Upper lobe of left lung (tissue), 6 donors: ENCODE measurements around the gene SPINK4. TPM values are rescaled to one million over a fixed set of nuclear protein-coding genes. Genes with fewer than 3 reads are reported as not detected.
A peak's percentile ranks its signal among the peaks of the same experiment; 100 is the strongest.

Experiments used
- ATAC-seq, 2 donors: fragments of 200-7000 bp; cut with Tn5 transposase; one replicate each; pipeline ENCODE4 v1.9.1; 2022; ENCODE audit warnings: mild to moderate bottlenecking in 2 of 2, moderate library complexity in 2 of 2; ENCODE audit not compliant: low FRiP score in 2 of 2
- DNase-seq, 2 donors: peaks; one replicate each; pipeline ENCODE4 v3.0.0-alpha.2; 2019 to 2020
- H3K27ac ChIP-seq, 4 donors: fragments of 200-600 bp; sonication (generic); one replicate each; pipeline ENCODE4 v1.5.1; 2016 to 2019
- H3K27me3 ChIP-seq, 4 donors: fragments of 200-600 bp; sonication (generic); one replicate each; pipeline ENCODE4 v1.5.1; 2017 to 2019
- H3K36me3 ChIP-seq, 4 donors: fragments of 200-600 bp; sonication (generic); one replicate each; pipeline ENCODE4 v1.5.1; 2016 to 2019
- H3K4me1 ChIP-seq, 4 donors: fragments of 200-600 bp; sonication (generic); one replicate each; pipeline ENCODE4 v1.5.1; 2018 to 2019
- H3K4me3 ChIP-seq, 4 donors: fragments of 200-600 bp; sonication (generic); one replicate each; pipeline ENCODE4 v1.5.1; 2017 to 2019; ENCODE audit warnings: mild to moderate bottlenecking in 2 of 4, moderate library complexity in 1 of 4
- H3K9me3 ChIP-seq, 4 donors: fragments of 200-600 bp; sonication (generic); one replicate each; pipeline ENCODE4 v1.5.1; 2018 to 2019
- CTCF ChIP-seq, 6 experiments: fragments of 450-650 bp in 4 of 6; fragments of 200-600 bp in 2 of 6; sonication (generic) in 2 of 6; IDR thresholded peaks; one replicate each; pipeline ENCODE4 v1.5.1; 2016 to 2019; ENCODE audit warnings: antibody characterized with exemption in 6 of 6
- EP300 ChIP-seq, 4 donors: sonication (generic); formaldehyde crosslinking; IDR thresholded peaks; one replicate each; pipeline ENCODE4 v1.5.1; 2017; ENCODE audit warnings: antibody characterized with exemption in 4 of 4, control low read depth in 2 of 4
- POLR2A ChIP-seq, 4 donors: fragments of 450-650 bp; IDR thresholded peaks; one replicate each; pipeline ENCODE4 v1.5.1; 2016 to 2017; ENCODE audit warnings: antibody characterized with exemption in 4 of 4, mild to moderate bottlenecking in 2 of 4
- POLR2AphosphoS5 ChIP-seq, 2 donors: sonication (generic); formaldehyde crosslinking; IDR thresholded peaks; one replicate each; pipeline ENCODE4 v1.5.1; 2017; ENCODE audit warnings: antibody characterized with exemption in 2 of 2
- WGBS, 2 donors: methylation state at CpG; one replicate each; pipeline ENCODE4 v1.1.5; 2017 to 2018; 5-methylcytosine and 5-hydroxymethylcytosine counted together
- total RNA-seq, 6 donors: library from RNA; depleted of rRNA in 4 of 6; stranded (reverse); fragments of >200 nt in 4 of 6; gene quantifications; one replicate each; pipeline versions ENCODE4 v1.1.0 to v1.2.1, GENCODE V29; 2016 to 2021
- donor health status: DM: no; HTN: no; CAD: no; lungs with moderate emphysema.
- donor health status: DM: no; HTN: yes; CAD: no; lungs with severe emphysema.

Gene SPINK4
- total RNA-seq, 6 donors from 2014 or later, result not detected

GRCh38 chr9:33221568-33221884 lies 18.4 kb upstream of the SPINK4 start:
- H3K9me3 ChIP-seq, result no peaks in the 10 kb centered on the region
- H3K4me3 ChIP-seq, result no peak overlapping the region
- H3K27me3 ChIP-seq, result no peaks in the 10 kb centered on the region
- WGBS, 2 donors, result 72 to 84% methylated on average over 2 to 3 of the region's 3 CpGs
- TF ChIP-seq EP300 (IDR thresholded peaks at IDR 0.05) (no peak), POLR2AphosphoS5 (IDR thresholded peaks at IDR 0.05) (no peak), CTCF (IDR thresholded peaks at IDR 0.05) (no peak), POLR2A (IDR thresholded peaks at IDR 0.05) (no peak)
- no peak for ATAC-seq
- no peak overlapping the region for H3K27ac ChIP-seq
- no peak for DNase-seq
- no peaks in the 10 kb centered on the region for H3K36me3 ChIP-seq
- H3K4me1 ChIP-seq, result peaks cover 11 to 17% (median 13%) of the 10 kb centered on the region in 4 donors

GRCh38 chr9:33222031-33222430 lies 17.9 kb upstream of the SPINK4 start:
- DNase-seq (no peak), ATAC-seq (no peak)
- TF ChIP-seq POLR2AphosphoS5 (IDR thresholded peaks at IDR 0.05) (no peak), EP300 (IDR thresholded peaks at IDR 0.05) (no peak), POLR2A (IDR thresholded peaks at IDR 0.05) (no peak), CTCF (IDR thresholded peaks at IDR 0.05) (no peak)
- Histone ChIP-seq H3K4me1 (peaks cover 11 to 17% (median 13%) of the 10 kb centered on the region in 4 donors), H3K27me3 (no peaks in the 10 kb centered on the region), H3K36me3 (no peaks in the 10 kb centered on the region), H3K9me3 (no peaks in the 10 kb centered on the region), H3K27ac (no peak overlapping the region), H3K4me3 (no peak overlapping the region)
- WGBS, 2 donors, result 90% methylated on average over 3 of the region's 3 CpGs

- Histone ChIP-seq H3K9me3 (no peaks in the 10 kb centered on the region), H3K36me3 (no peaks in the 10 kb centered on the region), H3K27ac (no peak overlapping the region), H3K4me1 (peaks cover 11 to 17% (median 13%) of the 10 kb centered on the region in 4 donors), H3K4me3 (no peak overlapping the region), H3K27me3 (no peaks in the 10 kb centered on the region)
- WGBS, 2 donors, result 74 to 87% methylated on average over 1 of the region's 1 CpG
- no peak for ATAC-seq
- TF ChIP-seq CTCF (IDR thresholded peaks at IDR 0.05), result no peak
- no peak for TF ChIP-seq EP300 (IDR thresholded peaks at IDR 0.05)
- no peak for TF ChIP-seq POLR2AphosphoS5 (IDR thresholded peaks at IDR 0.05)
- TF ChIP-seq POLR2A (IDR thresholded peaks at IDR 0.05), result no peak
- DNase-seq, result no peak
Observed at GRCh38 chr9:33223696-33224095, 16.3 kb upstream of the SPINK4 start.

GRCh38 chr9:33225319-33226147 lies 14.4 kb upstream of the SPINK4 start:
- H3K36me3 ChIP-seq, result no peaks in the 10 kb centered on the region
- WGBS, 2 donors, result 17 to 24% methylated on average over 6 of the region's 6 CpGs
- no peaks in the 10 kb centered on the region for H3K27me3 ChIP-seq
- ATAC-seq (peak in 1 of 2 donors; percentile 72), DNase-seq (peak in 1 of 2 donors; percentile 44)
- no peaks in the 10 kb centered on the region for H3K9me3 ChIP-seq
- TF ChIP-seq POLR2AphosphoS5 (IDR thresholded peaks at IDR 0.05), result no peak
- TF ChIP-seq CTCF (IDR thresholded peaks at IDR 0.05), result peak; percentile 54 to 89 (median 84)
- H3K4me3 ChIP-seq, result no peak overlapping the region
- peak overlapping the region in 2 of 4 donors; percentile 13 to 20 for H3K27ac ChIP-seq
- peaks cover 11 to 22% (median 13%) of the 10 kb centered on the region in 4 donors for H3K4me1 ChIP-seq

GRCh38 chr9:33227008-33227398 lies 13.0 kb upstream of the SPINK4 start:
- WGBS, 2 donors, result 68 to 72% methylated on average over 10 of the region's 10 CpGs

More at GRCh38 chr9:33227008-33227398, 13.0 kb upstream of the SPINK4 start:
- no peaks in the 10 kb centered on the region for H3K27me3 ChIP-seq
- H3K36me3 ChIP-seq, result no peaks in the 10 kb centered on the region
- peak overlapping the region in 3 of 4 donors; percentile 36 to 60 (median 45) for H3K27ac ChIP-seq
- peak in 1 of 2 donors; percentile 73 for DNase-seq
- no peak for TF ChIP-seq EP300 (IDR thresholded peaks at IDR 0.05)
- TF ChIP-seq CTCF (IDR thresholded peaks at IDR 0.05), result no peak
- no peak for TF ChIP-seq POLR2AphosphoS5 (IDR thresholded peaks at IDR 0.05)
- TF ChIP-seq POLR2A (IDR thresholded peaks at IDR 0.05), result no peak
- no peaks in the 10 kb centered on the region for H3K9me3 ChIP-seq
- H3K4me3 ChIP-seq, result no peak overlapping the region
- peaks cover 11 to 15% (median 13%) of the 10 kb centered on the region in 4 donors for H3K4me1 ChIP-seq
- ATAC-seq, result peak in 1 of 2 donors; percentile 71
